WTC11 (cell line): ENCODE data around the gene NTN3.

Experiments used
- CBFB ChIP-seq: sonication (generic); formaldehyde crosslinking; IDR thresholded peaks from 2 replicates; pipeline ENCODE4 v1.8.1; 2022; ENCODE audit warnings: mild to moderate bottlenecking, low read depth, missing genetic modification reagents
- CTCF ChIP-seq: fragments of 200-600 bp; IDR thresholded peaks from 2 replicates; pipeline ENCODE4 v1.8.0; 2022; ENCODE audit warnings: antibody characterized with exemption
- ELF4 ChIP-seq: sonication (generic); formaldehyde crosslinking; IDR thresholded peaks from 2 replicates; pipeline ENCODE4 v1.8.1; 2022; ENCODE audit warnings: low read depth, mild to moderate bottlenecking, moderate library complexity, missing genetic modification reagents
- IRF2 ChIP-seq: sonication (generic); formaldehyde crosslinking; IDR thresholded peaks from 2 replicates; pipeline ENCODE4 v1.8.0; 2022; ENCODE audit warnings: low read depth, missing genetic modification reagents, borderline replicate concordance
- MAX ChIP-seq: sonication (generic); formaldehyde crosslinking; IDR thresholded peaks from 2 replicates; pipeline ENCODE4 v1.8.0; 2022; ENCODE audit warnings: mild to moderate bottlenecking, missing genetic modification reagents
- MLX ChIP-seq: sonication (generic); formaldehyde crosslinking; IDR thresholded peaks from 2 replicates; pipeline ENCODE4 v1.8.1; 2023; ENCODE audit warnings: mild to moderate bottlenecking, missing genetic modification reagents, moderate library complexity
- NR2C2 ChIP-seq: sonication (generic); formaldehyde crosslinking; IDR thresholded peaks from 2 replicates; pipeline ENCODE4 v1.8.0; 2022; ENCODE audit warnings: mild to moderate bottlenecking, missing genetic modification reagents
- ZNF423 ChIP-seq: fragments of 250-450 bp; sonication (Bioruptor Pico); IDR thresholded peaks from 2 replicates; pipeline ENCODE4 v2.1.2; 2022; ENCODE audit warnings: mild to moderate bottlenecking, moderate library complexity

- no peak for TF ChIP-seq MAX (CRISPR knock-in tag)
- no peak for TF ChIP-seq CTCF
- TF ChIP-seq MLX (CRISPR knock-in tag): no peak
- TF ChIP-seq ZNF423: no peak
- TF ChIP-seq ELF4 (CRISPR knock-in tag): no peak
- no peak for TF ChIP-seq CBFB (CRISPR knock-in tag)
- no peak for TF ChIP-seq NR2C2 (CRISPR knock-in tag)
- no peak for TF ChIP-seq IRF2
Measured at GRCh38 chr16:2462031-2462866, 8.8 kb upstream of the NTN3 start.
